ENCODE results near the gene STRA8.

DNA sequence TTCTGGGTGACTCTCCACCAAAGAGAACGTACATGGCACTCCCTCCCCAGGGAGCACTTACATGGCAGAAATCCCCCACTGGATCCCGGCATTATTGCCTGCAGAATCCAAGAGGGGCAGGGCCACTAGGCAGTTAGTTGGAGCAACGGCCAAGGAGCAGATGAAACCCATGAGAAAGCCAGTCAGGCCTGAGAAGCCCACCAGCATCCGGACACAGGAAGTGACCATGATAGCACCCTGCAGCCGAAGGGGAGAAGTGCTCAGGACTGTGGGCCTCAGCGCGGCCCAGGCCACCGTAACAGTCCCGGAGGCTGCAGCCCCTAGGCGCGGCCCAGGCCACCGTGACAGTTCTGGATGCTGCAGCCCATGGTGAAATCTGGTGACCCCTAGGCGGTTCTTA is 43.5 kb downstream of the STRA8 start:
- TF ChIP-seq, protein P1, sequence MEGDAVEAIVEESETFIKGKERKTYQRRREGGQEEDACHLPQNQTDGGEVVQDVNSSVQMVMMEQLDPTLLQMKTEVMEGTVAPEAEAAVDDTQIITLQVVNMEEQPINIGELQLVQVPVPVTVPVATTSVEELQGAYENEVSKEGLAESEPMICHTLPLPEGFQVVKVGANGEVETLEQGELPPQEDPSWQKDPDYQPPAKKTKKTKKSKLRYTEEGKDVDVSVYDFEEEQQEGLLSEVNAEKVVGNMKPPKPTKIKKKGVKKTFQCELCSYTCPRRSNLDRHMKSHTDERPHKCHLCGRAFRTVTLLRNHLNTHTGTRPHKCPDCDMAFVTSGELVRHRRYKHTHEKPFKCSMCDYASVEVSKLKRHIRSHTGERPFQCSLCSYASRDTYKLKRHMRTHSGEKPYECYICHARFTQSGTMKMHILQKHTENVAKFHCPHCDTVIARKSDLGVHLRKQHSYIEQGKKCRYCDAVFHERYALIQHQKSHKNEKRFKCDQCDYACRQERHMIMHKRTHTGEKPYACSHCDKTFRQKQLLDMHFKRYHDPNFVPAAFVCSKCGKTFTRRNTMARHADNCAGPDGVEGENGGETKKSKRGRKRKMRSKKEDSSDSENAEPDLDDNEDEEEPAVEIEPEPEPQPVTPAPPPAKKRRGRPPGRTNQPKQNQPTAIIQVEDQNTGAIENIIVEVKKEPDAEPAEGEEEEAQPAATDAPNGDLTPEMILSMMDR (IDR thresholded peaks at IDR 0.05): no peak
- no peak for TF ChIP-seq POLR2A (IDR thresholded peaks at IDR 0.05)
